ENCODE data around the gene MCF2.

The MCF2 gene

DNA sequence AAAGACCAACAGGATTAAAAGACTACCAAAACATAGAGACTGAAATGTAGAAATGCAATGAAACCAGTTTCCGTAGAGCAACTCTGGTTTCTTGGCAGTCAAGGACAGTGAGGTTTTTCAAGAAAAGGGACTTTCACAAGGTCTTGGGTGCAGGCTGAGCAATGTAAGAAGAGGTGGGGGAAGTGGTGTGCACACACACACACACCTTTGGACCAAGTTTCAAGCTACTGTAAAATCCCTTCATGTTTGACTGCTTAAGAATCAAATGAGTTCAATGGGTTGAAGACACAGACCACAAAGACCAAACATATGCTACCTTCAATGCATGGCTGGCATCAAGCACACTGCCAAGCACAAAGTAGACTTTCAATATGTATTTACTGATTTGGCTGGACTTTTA, 17.8 kb upstream of the MCF2 start:
- no peak overlapping the region for H3K4me3 ChIP-seq (ENCODE audit: low read length)
- TF ChIP-seq, protein P1, sequence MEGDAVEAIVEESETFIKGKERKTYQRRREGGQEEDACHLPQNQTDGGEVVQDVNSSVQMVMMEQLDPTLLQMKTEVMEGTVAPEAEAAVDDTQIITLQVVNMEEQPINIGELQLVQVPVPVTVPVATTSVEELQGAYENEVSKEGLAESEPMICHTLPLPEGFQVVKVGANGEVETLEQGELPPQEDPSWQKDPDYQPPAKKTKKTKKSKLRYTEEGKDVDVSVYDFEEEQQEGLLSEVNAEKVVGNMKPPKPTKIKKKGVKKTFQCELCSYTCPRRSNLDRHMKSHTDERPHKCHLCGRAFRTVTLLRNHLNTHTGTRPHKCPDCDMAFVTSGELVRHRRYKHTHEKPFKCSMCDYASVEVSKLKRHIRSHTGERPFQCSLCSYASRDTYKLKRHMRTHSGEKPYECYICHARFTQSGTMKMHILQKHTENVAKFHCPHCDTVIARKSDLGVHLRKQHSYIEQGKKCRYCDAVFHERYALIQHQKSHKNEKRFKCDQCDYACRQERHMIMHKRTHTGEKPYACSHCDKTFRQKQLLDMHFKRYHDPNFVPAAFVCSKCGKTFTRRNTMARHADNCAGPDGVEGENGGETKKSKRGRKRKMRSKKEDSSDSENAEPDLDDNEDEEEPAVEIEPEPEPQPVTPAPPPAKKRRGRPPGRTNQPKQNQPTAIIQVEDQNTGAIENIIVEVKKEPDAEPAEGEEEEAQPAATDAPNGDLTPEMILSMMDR (IDR thresholded peaks at IDR 0.05; ENCODE audit: insufficient read depth, low read depth, low read length, missing control alignments): no peak
- no peak for DNase-seq (ENCODE audit: low read depth)

DNA sequence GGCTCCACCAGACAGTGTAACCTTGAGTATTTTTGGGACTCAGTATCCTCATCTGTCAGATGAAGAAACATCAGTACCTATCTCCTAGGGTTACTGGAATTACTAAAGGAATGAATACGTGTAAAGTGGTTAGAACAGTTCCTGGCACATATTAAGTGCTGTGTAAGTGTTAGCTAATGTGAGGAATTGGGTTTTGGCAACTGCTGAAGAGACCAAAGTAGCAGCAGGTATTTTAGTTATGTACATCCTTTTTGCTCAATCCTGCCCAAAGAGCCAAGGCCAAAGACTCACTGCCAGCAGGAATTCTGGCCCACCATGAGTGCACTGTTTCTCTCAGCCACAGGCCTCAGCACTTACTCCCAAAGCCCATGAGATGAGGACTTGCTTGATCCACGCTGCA, 16.7 kb upstream of the MCF2 start:
- TF ChIP-seq, protein P1 (IDR thresholded peaks at IDR 0.05; ENCODE audit: insufficient read depth, low read depth, low read length, missing control alignments): no peak
- no peak for DNase-seq (ENCODE audit: low read depth)
- H3K4me3 ChIP-seq (ENCODE audit: low read length): no peak overlapping the region

DNA sequence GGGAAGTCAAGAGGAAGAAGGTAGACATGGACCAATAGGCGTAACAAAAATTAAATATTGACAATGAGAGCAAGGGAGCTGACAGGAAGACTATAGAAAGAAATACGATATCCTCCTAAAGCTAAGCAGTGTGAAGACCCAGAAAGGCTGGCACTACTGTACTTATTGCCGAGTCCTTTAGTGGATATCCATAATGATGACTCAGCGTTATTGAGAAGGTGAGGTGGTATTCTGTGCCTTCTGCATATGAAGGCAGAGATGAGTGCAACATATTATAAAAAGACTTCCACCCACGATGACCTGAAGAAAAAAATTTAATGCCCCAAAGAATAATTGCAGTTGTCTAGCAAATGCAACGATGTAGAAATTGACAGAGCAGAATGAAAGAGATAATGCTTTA, 13.0 kb upstream of the MCF2 start:
- TF ChIP-seq, protein P1 (IDR thresholded peaks at IDR 0.05; ENCODE audit: insufficient read depth, low read depth, low read length, missing control alignments): no peak
- no peak overlapping the region for H3K4me3 ChIP-seq (ENCODE audit: low read length)
- no peak for DNase-seq (ENCODE audit: low read depth)

DNA sequence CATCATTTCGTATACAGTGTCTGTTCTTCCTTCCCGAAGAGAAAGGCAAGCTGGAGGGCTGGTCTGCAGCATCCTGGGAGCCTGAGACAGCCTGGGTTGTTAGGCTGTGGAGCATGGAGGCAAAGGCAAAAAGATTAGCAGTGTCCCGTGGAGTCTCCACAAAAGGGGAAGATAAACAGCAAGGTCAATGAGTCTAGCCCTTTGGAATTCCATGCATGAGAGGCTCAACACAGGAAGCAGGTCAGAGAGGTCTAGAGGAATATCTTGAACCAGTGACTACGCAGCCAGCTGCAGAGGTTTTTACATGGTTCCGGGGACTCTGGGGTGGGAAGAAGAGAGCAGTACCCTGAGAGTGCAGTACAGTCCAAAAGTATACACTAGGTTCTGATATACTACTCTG, 12.2 kb upstream of the MCF2 start:
- TF ChIP-seq, protein P1 (IDR thresholded peaks at IDR 0.05; ENCODE audit: insufficient read depth, low read depth, low read length, missing control alignments): no peak
- no peak overlapping the region for H3K4me3 ChIP-seq (ENCODE audit: low read length)
- peak; percentile 4 for DNase-seq (ENCODE audit: low read depth)

DNA sequence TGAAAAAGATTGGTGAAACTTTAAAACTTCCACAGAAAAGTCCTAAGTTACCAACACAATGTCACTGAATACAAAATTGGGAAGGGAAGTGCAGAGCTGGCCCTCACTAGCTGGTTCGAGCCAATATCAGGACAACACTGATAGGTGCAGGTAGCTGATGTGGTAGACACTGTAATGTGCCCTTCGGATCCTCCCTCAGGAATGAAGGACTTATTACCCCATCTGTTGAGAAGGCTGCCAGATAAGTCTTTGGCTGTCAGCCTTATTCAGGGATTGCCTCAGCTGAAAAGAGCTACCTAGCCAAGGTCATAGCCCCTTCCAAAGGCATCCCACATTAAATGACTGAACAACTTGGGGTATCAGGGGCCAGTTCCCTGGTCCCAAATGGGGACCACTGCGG, 5.3 kb downstream of the MCF2 start:
- no peak overlapping the region for H3K4me3 ChIP-seq (ENCODE audit: low read length)
- no peak for DNase-seq (ENCODE audit: low read depth)
- TF ChIP-seq, protein P1 (IDR thresholded peaks at IDR 0.05; ENCODE audit: insufficient read depth, low read depth, low read length, missing control alignments): no peak

DNA sequence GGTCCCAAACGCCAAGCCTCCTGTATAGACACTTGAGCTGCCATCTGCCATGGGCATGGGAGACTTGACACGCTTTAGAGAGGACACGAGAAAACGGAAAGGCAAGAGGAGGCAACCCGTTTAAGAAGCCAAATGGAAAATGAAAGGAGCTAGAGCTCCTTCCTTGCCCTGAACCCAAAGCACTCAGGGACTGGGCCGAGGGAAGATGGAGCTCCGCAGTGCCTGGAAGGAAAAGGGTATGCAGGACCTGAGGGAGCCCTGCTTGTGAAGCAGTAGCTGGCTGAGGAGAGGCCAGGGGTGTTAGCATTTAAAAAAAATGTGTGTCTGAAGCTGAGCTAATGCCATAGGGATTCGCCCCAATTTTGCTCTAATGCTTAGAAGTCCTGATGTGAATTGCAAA, 15.1 kb downstream of the MCF2 start:
- DNase-seq (ENCODE audit: low read depth): no peak
- TF ChIP-seq, protein P1 (IDR thresholded peaks at IDR 0.05; ENCODE audit: insufficient read depth, low read depth, low read length, missing control alignments): no peak
- H3K4me3 ChIP-seq (ENCODE audit: low read length): no peak overlapping the region

DNA sequence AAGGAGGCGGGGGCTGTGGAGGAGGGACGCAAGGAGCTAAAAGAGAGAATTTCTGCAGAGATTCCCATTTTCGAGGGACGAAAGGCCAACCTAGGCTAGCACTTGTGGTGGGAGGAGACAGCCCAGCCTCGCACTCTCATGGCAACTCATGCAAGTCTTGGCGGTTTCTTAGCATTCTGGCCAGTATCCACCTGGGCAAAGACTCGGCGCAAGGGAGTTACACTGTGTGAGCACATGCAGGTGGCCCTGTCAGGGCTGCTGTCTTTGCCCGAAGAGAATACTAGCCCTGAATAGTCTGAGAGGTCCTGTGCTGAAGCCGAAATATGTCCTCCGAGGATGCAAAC, 15.5 kb downstream of the MCF2 start:
- peak; percentile 0 for DNase-seq (ENCODE audit: low read depth)
- no peak overlapping the region for H3K4me3 ChIP-seq (ENCODE audit: low read length)
- TF ChIP-seq, protein P1 (IDR thresholded peaks at IDR 0.05; ENCODE audit: insufficient read depth, low read depth, low read length, missing control alignments): no peak

Data from epithelial cell of esophagus (primary cell).